Endodermal cell (in vitro differentiated cells): ENCODE data around the gene TMEM175. TPM values are rescaled to one million over a fixed set of nuclear protein-coding genes. Genes with fewer than 3 reads are reported as not detected.
A peak's percentile ranks its signal among the peaks of the same experiment; 100 is the strongest.

Experiments
- DNase-seq: peaks from one replicate; pipeline ENCODE4 v3.0.0-alpha.2; 2017
- H3K27ac ChIP-seq: 2 replicates; pipeline ENCODE4 v1.5.1; 2013; ENCODE audit warnings: mild to moderate bottlenecking, low read depth, low read length, moderate library complexity
- H3K27me3 ChIP-seq: 2 replicates; pipeline ENCODE4 v1.6.1; 2013; ENCODE audit warnings: mild to moderate bottlenecking, low read length, moderate library complexity; ENCODE audit not compliant: insufficient read depth, control insufficient read depth, poor library complexity, severe bottlenecking
- H3K36me3 ChIP-seq: 2 replicates; pipeline ENCODE4 v1.7.0; 2013; ENCODE audit warnings: mild to moderate bottlenecking, low read length, moderate library complexity; ENCODE audit not compliant: control insufficient read depth, insufficient read depth
- H3K4me1 ChIP-seq: one replicate; pipeline ENCODE4 v1.7.0; 2013; ENCODE audit warnings: low read length; ENCODE audit not compliant: control insufficient read depth, insufficient read depth
- H3K4me3 ChIP-seq: 2 replicates; pipeline ENCODE4 v1.5.1; 2013; ENCODE audit warnings: mild to moderate bottlenecking, low read length, moderate library complexity
- H3K9ac ChIP-seq: 2 replicates; pipeline ENCODE4 v1.6.1; 2013; ENCODE audit warnings: mild to moderate bottlenecking, low read length, moderate library complexity; ENCODE audit not compliant: poor library complexity, severe bottlenecking; ENCODE audit errors: extremely low read depth
- H3K9me3 ChIP-seq: 2 replicates; pipeline ENCODE4 v1.6.1; 2013; ENCODE audit warnings: mild to moderate bottlenecking, low read length, moderate library complexity; ENCODE audit not compliant: control insufficient read depth
- H3K27ac Mint-ChIP-seq: 2 replicates; pipeline ENCODE4 v1.8.0; 2020; ENCODE audit warnings: mixed read lengths
- H3K27me3 Mint-ChIP-seq: 2 replicates; pipeline ENCODE4 v1.8.0; 2021; ENCODE audit warnings: mild to moderate bottlenecking, mixed read lengths; ENCODE audit not compliant: insufficient read depth
- H3K36me3 Mint-ChIP-seq: 2 replicates; pipeline ENCODE4 v1.8.0; 2020; ENCODE audit warnings: low read depth, mixed read lengths
- H3K4me1 Mint-ChIP-seq: 2 replicates; pipeline ENCODE4 v1.8.0; 2020; ENCODE audit warnings: mixed read lengths
- H3K4me3 Mint-ChIP-seq: 2 replicates; pipeline ENCODE4 v1.8.0; 2020; ENCODE audit warnings: mild to moderate bottlenecking, moderate library complexity, mixed read lengths
- H3K9me3 Mint-ChIP-seq: 2 replicates; pipeline ENCODE4 v1.8.0; 2020; ENCODE audit warnings: mild to moderate bottlenecking, mixed read lengths
- WGBS, 2 experiments: methylation state at CpG; one replicate each; pipeline versions ENCODE4 v1.1.5 to v1.1.7; 2013; ENCODE audit warnings: missing lambda C conversion rate in 2 of 2, mixed read lengths in 1 of 2; ENCODE audit not compliant: insufficient coverage in 1 of 2, insufficient read length in 1 of 2; 5-methylcytosine and 5-hydroxymethylcytosine counted together
- total RNA-seq, 2 donors: library from RNA; stranded (reverse); fragmentation: NEBNext Ultra II Directional in 1 of 2; extraction: Animal tissue kit (Norgen Biotek cat#: 25700) in 1 of 2; gene quantifications; 2 replicates in 1 of 2; 3 replicates in 1 of 2; pipeline ENCODE4 v1.2.1, GENCODE V29; 2021
- TF ChIP-seq, protein P1 (sequence below): fragments of 200-600 bp; sonication (generic); conservative IDR thresholded peaks from 2 replicates; pipeline ENCODE4 v1.5.0; 2021; ENCODE audit warnings: antibody characterized with exemption, mild to moderate bottlenecking

Gene TMEM175
- total RNA-seq, 2 donors from 2014 or later: 15.9 to 23.0 TPM

DNA sequence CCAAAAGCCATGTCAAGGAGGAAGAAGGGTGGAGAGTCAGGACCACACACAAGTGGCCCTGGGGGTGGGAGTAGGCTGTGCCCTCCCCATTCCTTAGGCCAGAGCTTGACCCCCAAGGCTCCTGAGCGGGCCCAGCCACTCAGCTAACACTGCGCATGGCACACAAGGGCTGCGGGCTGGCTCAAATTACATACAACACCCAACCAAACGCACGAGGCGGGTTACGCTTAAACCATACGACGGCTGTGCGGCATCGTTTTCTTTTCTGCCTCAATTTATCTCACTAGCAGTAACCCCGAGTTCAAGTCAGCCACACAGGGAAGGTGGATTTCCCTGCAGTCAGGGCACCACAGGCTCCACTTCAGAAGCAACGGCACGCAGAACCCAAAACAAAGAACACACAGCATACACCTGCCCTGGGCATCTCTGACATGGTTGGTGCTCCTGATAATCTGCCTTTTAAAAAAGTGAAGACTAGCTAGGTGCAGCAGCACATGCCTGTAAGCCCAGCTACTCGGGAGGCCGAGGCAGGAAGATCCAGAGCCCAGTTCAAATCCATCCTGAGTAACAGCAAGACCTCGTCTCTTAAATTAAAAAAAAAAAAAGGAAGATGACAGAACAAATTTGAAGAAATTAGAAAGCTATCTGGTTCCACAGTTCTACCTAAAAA, 3.0 kb upstream of the TMEM175 start:
- Histone ChIP-seq H3K9ac (no peak overlapping the region), H3K4me1 (peaks cover 7% of the 10 kb centered on the region), H3K27me3 (peaks cover 3% of the 10 kb centered on the region), H3K27ac (no peak overlapping the region), H3K36me3 (peaks cover 6% of the 10 kb centered on the region), H3K4me3 (no peak overlapping the region), H3K9me3 (no peaks in the 10 kb centered on the region)
- H3K36me3 Mint-ChIP-seq: no peaks in the 10 kb centered on the region
- no peak overlapping the region for H3K27ac Mint-ChIP-seq
- H3K9me3 Mint-ChIP-seq: no peaks in the 10 kb centered on the region
- TF ChIP-seq, protein P1, sequence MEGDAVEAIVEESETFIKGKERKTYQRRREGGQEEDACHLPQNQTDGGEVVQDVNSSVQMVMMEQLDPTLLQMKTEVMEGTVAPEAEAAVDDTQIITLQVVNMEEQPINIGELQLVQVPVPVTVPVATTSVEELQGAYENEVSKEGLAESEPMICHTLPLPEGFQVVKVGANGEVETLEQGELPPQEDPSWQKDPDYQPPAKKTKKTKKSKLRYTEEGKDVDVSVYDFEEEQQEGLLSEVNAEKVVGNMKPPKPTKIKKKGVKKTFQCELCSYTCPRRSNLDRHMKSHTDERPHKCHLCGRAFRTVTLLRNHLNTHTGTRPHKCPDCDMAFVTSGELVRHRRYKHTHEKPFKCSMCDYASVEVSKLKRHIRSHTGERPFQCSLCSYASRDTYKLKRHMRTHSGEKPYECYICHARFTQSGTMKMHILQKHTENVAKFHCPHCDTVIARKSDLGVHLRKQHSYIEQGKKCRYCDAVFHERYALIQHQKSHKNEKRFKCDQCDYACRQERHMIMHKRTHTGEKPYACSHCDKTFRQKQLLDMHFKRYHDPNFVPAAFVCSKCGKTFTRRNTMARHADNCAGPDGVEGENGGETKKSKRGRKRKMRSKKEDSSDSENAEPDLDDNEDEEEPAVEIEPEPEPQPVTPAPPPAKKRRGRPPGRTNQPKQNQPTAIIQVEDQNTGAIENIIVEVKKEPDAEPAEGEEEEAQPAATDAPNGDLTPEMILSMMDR: no peak
- H3K4me1 Mint-ChIP-seq: peaks cover 32% of the 10 kb centered on the region
- 94 to 100% methylated on average over 5 to 17 of the region's 17 CpGs for WGBS, 2 experiments
- DNase-seq: peak; percentile 24
- no peak overlapping the region for H3K4me3 Mint-ChIP-seq
- peaks cover under 1% of the 10 kb centered on the region for H3K27me3 Mint-ChIP-seq

DNA sequence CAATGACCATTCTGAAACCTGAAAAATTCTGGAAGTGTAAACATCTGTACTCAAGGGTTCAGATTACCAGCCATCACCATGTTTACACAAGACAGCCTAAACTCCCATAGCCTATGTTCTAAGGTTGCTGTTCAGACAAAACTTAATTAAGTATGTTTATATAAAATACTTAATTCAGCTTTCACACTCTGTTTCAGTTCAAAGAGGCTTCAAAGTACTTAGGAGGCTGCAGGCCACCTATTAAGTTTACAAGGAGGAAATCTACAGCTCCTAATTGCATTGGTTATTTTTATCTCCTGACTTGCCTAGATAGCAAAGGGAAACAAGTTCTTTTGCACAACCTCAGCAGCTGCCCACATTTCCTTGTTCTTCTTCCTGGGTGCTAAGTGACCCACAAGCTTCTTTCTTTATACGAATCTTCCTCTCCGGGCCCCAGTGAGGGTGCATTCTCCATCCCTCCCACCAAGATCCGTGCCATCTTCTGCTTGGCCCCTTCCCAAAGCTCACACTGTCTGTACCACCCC, 2.2 kb upstream of the TMEM175 start:
- H3K4me1 ChIP-seq: peaks cover 7% of the 10 kb centered on the region
- no peak overlapping the region for H3K27ac ChIP-seq
- peak; percentile 36 for DNase-seq
- H3K9me3 ChIP-seq: no peaks in the 10 kb centered on the region
- H3K4me3 ChIP-seq: peak overlapping the region; percentile 99
- WGBS, 2 experiments: 81 to 86% methylated on average over 3 of the region's 3 CpGs
- TF ChIP-seq, protein P1: no peak
- H3K36me3 Mint-ChIP-seq: no peaks in the 10 kb centered on the region
- H3K4me3 Mint-ChIP-seq: peak overlapping the region; percentile 96
- H3K9me3 Mint-ChIP-seq: no peaks in the 10 kb centered on the region
- no peak overlapping the region for H3K27ac Mint-ChIP-seq
- H3K27me3 ChIP-seq: peaks cover 12% of the 10 kb centered on the region
- H3K4me1 Mint-ChIP-seq: peaks cover 28% of the 10 kb centered on the region
- H3K27me3 Mint-ChIP-seq: peaks cover 2% of the 10 kb centered on the region
- H3K36me3 ChIP-seq: peaks cover 6% of the 10 kb centered on the region
- H3K9ac ChIP-seq: no peak overlapping the region

DNA sequence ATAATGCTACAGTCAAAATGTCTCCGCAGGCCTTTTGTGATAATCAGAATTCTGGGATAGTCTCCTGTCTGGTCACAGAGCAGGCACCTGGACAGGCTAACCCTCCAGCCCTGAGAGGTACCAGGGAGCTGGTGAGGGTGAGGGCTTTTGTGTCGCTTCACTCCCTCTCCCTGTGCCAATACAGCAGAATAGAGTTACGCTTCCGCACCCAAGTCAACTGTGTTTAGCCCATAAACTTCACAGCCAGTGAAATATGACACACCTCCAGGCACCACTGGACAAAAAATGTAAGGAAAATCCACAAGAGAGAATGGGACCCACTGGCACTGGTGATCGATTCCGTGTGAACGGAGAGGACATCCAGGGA, 1.4 kb upstream of the TMEM175 start:
- H3K36me3 Mint-ChIP-seq: no peaks in the 10 kb centered on the region
- H3K4me1 ChIP-seq: peaks cover 7% of the 10 kb centered on the region
- peak overlapping the region; percentile 96 for H3K4me3 Mint-ChIP-seq
- peaks cover 18% of the 10 kb centered on the region for H3K27me3 ChIP-seq
- no peak overlapping the region for H3K27ac ChIP-seq
- peak overlapping the region; percentile 95 for H3K27ac Mint-ChIP-seq
- TF ChIP-seq, protein P1: no peak
- 85 to 92% methylated on average over 6 to 7 of the region's 7 CpGs for WGBS, 2 experiments
- H3K9me3 Mint-ChIP-seq: no peaks in the 10 kb centered on the region
- peaks cover 2% of the 10 kb centered on the region for H3K27me3 Mint-ChIP-seq
- peaks cover 24% of the 10 kb centered on the region for H3K4me1 Mint-ChIP-seq
- H3K4me3 ChIP-seq: peak overlapping the region; percentile 99
- H3K9me3 ChIP-seq: no peaks in the 10 kb centered on the region
- peaks cover 6% of the 10 kb centered on the region for H3K36me3 ChIP-seq
- peak overlapping the region; percentile 81 for H3K9ac ChIP-seq
- peak; percentile 22 for DNase-seq
